H1 (cell line): ENCODE results near the gene ARHGAP22. TPM values are rescaled to one million over a fixed set of nuclear protein-coding genes. Genes with fewer than 3 reads are reported as not detected.

Experiments used
- CTCF ChIA-PET: fragments of 300-600 bp; sonication (Branson Sonifier 250); formaldehyde crosslinking; loops from one replicate; lab custom pipeline; 2021; ENCODE audit not compliant: partially characterized antibody; lab: Charles Lee
- POLR2A ChIA-PET: fragments of 300-600 bp; sonication (Branson Sonifier 250); formaldehyde crosslinking; loops from one replicate; lab custom pipeline; 2021; ENCODE audit warnings: inconsistent platforms; ENCODE audit not compliant: partially characterized antibody; lab: Charles Lee
- DNase-seq, 2 experiments: peaks; one replicate each; pipeline versions ENCODE4 v3.0.0 to v3.0.0-alpha.2; 2010 to 2022; ENCODE audit warnings: low spot score in 2 of 2, low read depth in 1 of 2, mixed read lengths in 1 of 2
- FAIRE-seq: peaks from 2 replicates; lab custom pipeline; 2011; peaks lifted over from hg19 to GRCh38; lab: Jason Lieb, UNC
- H2AFZ ChIP-seq: 2 replicates; pipeline ENCODE4 v1.8.1; 2012; ENCODE audit warnings: low read length, inconsistent platforms
- H2AK5ac ChIP-seq: 2 replicates; pipeline ENCODE4 v1.6.1; 2013; ENCODE audit warnings: low read depth, low read length
- H2BK120ac ChIP-seq: replicated peaks from 2 replicates; pipeline ENCODE3; 2013; ENCODE audit warnings: low read depth, low read length, inconsistent platforms
- H2BK12ac ChIP-seq: 2 replicates; pipeline ENCODE4 v1.6.1; 2013; ENCODE audit warnings: low read depth, low read length
- H2BK15ac ChIP-seq: 2 replicates; pipeline ENCODE4 v1.6.1; 2013; ENCODE audit warnings: low read length
- H2BK20ac ChIP-seq: 2 replicates; pipeline ENCODE4 v1.6.1; 2013; ENCODE audit warnings: low read length
- H2BK5ac ChIP-seq: 2 replicates; pipeline ENCODE4 v1.6.1; 2013; ENCODE audit warnings: low read depth, low read length
- H3K14ac ChIP-seq: 2 replicates; pipeline ENCODE4 v1.6.1; 2013; ENCODE audit warnings: inconsistent platforms; ENCODE audit not compliant: insufficient read length
- H3K18ac ChIP-seq: 2 replicates; pipeline ENCODE4 v1.6.1; 2013; ENCODE audit warnings: low read length; ENCODE audit errors: extremely low read depth
- H3K23ac ChIP-seq: 2 replicates; pipeline ENCODE4 v1.6.1; 2013; ENCODE audit warnings: inconsistent platforms; ENCODE audit not compliant: insufficient read length
- H3K23me2 ChIP-seq: 2 replicates; pipeline ENCODE4 v1.6.1; 2013; ENCODE audit warnings: low read depth, low read length
- H3K27ac ChIP-seq: 2 replicates; pipeline ENCODE4 v1.6.1; 2011; ENCODE audit warnings: low read depth, low read length, inconsistent platforms
- H3K27me3 ChIP-seq, 4 experiments: replicated peaks in 1 of 4; 1 replicate in 1 of 4; 2 replicates in 3 of 4; pipeline versions ENCODE4 v1.6.1 to v1.8.1; 2011 to 2013; ENCODE audit warnings: low read length in 3 of 4, mild to moderate bottlenecking in 3 of 4, inconsistent platforms in 2 of 4, mixed read lengths in 2 of 4, moderate library complexity in 1 of 4; ENCODE audit not compliant: control insufficient read depth in 3 of 4, insufficient read depth in 3 of 4; ENCODE audit errors: extremely low read depth in 1 of 4
- H3K36me3 ChIP-seq, 4 experiments: 2 replicates each; pipeline versions ENCODE4 v1.6.1 to v1.8.1; 2011 to 2013; ENCODE audit warnings: mild to moderate bottlenecking in 4 of 4, low read length in 3 of 4, moderate library complexity in 2 of 4, control low read depth in 1 of 4, inconsistent platforms in 1 of 4; ENCODE audit not compliant: insufficient read depth in 4 of 4, control insufficient read depth in 2 of 4
- H3K4ac ChIP-seq: replicated peaks from 2 replicates; pipeline ENCODE3; 2013; ENCODE audit warnings: low read length, low read depth, mixed read lengths, inconsistent platforms; ENCODE audit not compliant: insufficient read length
- H3K4me1 ChIP-seq, 4 experiments: replicated peaks in 1 of 4; 1 replicate in 1 of 4; 2 replicates in 3 of 4; pipeline versions ENCODE4 v1.6.1 to v1.8.1; 2011 to 2013; ENCODE audit warnings: low read length in 3 of 4, inconsistent platforms in 2 of 4, mixed read lengths in 1 of 4; ENCODE audit not compliant: insufficient read depth in 4 of 4, control insufficient read depth in 3 of 4
- H3K4me2 ChIP-seq, 2 experiments: 2 replicates each; pipeline versions ENCODE4 v1.6.1 to v1.8.1; 2011 to 2013; ENCODE audit warnings: low read depth in 2 of 2, low read length in 2 of 2, control low read depth in 1 of 2, inconsistent platforms in 1 of 2, mild to moderate bottlenecking in 1 of 2; ENCODE audit not compliant: insufficient read depth in 1 of 2
- H3K4me3 ChIP-seq, 4 experiments: fragments of 200-600, 300-600 bp in 1 of 4; sonication (generic), shearing (Covaris generic), sonication (Bioruptor Twin) in 1 of 4; 2 replicates each; pipeline versions ENCODE4 v1.5.1 to v1.8.1; 2011 to 2016; ENCODE audit warnings: low read length in 4 of 4, low read depth in 3 of 4, control low read depth in 2 of 4, inconsistent platforms in 2 of 4, mild to moderate bottlenecking in 2 of 4, mixed read lengths in 1 of 4, moderate library complexity in 1 of 4; ENCODE audit not compliant: insufficient read depth in 2 of 4; ENCODE audit errors: extremely low read depth in 1 of 4
- H3K56ac ChIP-seq: replicated peaks from 2 replicates; pipeline ENCODE3; 2013; ENCODE audit warnings: low read depth, mild to moderate bottlenecking, mixed read lengths, low read length, inconsistent platforms; ENCODE audit not compliant: insufficient read length
- H3K79me1 ChIP-seq: 2 replicates; pipeline ENCODE4 v1.6.1; 2013; ENCODE audit warnings: low read depth, low read length, control low read depth
- H3K79me2 ChIP-seq, 2 experiments: 2 replicates each; pipeline versions ENCODE4 v1.6.1 to v1.8.1; 2012 to 2013; ENCODE audit warnings: low read length in 2 of 2, mild to moderate bottlenecking in 2 of 2, inconsistent platforms in 1 of 2; ENCODE audit not compliant: insufficient read depth in 2 of 2, control insufficient read depth in 1 of 2
- H3K9ac ChIP-seq, 4 experiments: replicated peaks in 1 of 4; 1 replicate in 1 of 4; 2 replicates in 3 of 4; pipeline versions ENCODE4 v1.6.1 to v1.8.1; 2011 to 2013; ENCODE audit warnings: low read depth in 3 of 4, low read length in 3 of 4, control low read depth in 2 of 4, mild to moderate bottlenecking in 2 of 4, moderate library complexity in 2 of 4, inconsistent platforms in 1 of 4; ENCODE audit errors: extremely low read depth in 1 of 4
- H3K9me3 ChIP-seq, 2 experiments: 2 replicates each; pipeline versions ENCODE4 v1.6.1 to v1.8.1; 2012 to 2013; ENCODE audit warnings: mild to moderate bottlenecking in 2 of 2, moderate library complexity in 2 of 2, control low read depth in 1 of 2, inconsistent platforms in 1 of 2, low read depth in 1 of 2, low read length in 1 of 2, mixed read lengths in 1 of 2; ENCODE audit not compliant: insufficient read depth in 2 of 2
- H4K20me1 ChIP-seq, 2 experiments: replicated peaks in 1 of 2; 2 replicates each; pipeline versions ENCODE3 to v1.8.1; 2011 to 2013; ENCODE audit warnings: inconsistent platforms in 2 of 2, low read length in 2 of 2, mild to moderate bottlenecking in 1 of 2; ENCODE audit not compliant: insufficient read depth in 2 of 2, control insufficient read depth in 1 of 2
- H4K5ac ChIP-seq: 2 replicates; pipeline ENCODE4 v1.6.1; 2013; ENCODE audit warnings: low read length, low read depth, mixed read lengths, inconsistent platforms; ENCODE audit not compliant: insufficient read length
- H4K8ac ChIP-seq: 2 replicates; pipeline ENCODE4 v1.8.0; 2013; ENCODE audit warnings: mild to moderate bottlenecking, moderate library complexity, low read length, inconsistent platforms; ENCODE audit not compliant: insufficient read depth; ENCODE audit errors: extremely low read depth
- H4K91ac ChIP-seq: replicated peaks from 2 replicates; pipeline ENCODE3; 2013; ENCODE audit warnings: low read length, mixed read lengths, inconsistent platforms; ENCODE audit not compliant: insufficient read length
- CHD1 ChIP-seq: IDR thresholded peaks from 2 replicates; pipeline ENCODE4 v1.6.1; 2012; ENCODE audit warnings: low read depth, low read length, improper control_type of control experiment
- HDAC6 ChIP-seq: IDR thresholded peaks from one replicate; pipeline ENCODE4 v1.7.1; 2012; ENCODE audit warnings: low read depth, mild to moderate bottlenecking, inconsistent platforms, low read length, moderate library complexity
- KDM1A ChIP-seq: fragments of 200-600, 300-600 bp; sonication (generic); IDR thresholded peaks from 2 replicates; pipeline ENCODE4 v1.7.1; 2016; ENCODE audit warnings: mild to moderate bottlenecking, low read length, borderline replicate concordance
- NRF1 ChIP-seq: IDR thresholded peaks from 2 replicates; pipeline ENCODE4 v1.6.1; 2011; ENCODE audit warnings: mild to moderate bottlenecking, low read depth, low read length, improper control_type of control experiment
- POU5F1 ChIP-seq: IDR thresholded peaks from 2 replicates; pipeline ENCODE4 v1.6.1; 2011; ENCODE audit warnings: low read depth, mild to moderate bottlenecking, low read length, moderate library complexity
- TBP ChIP-seq: IDR thresholded peaks from 2 replicates; pipeline ENCODE4 v1.6.1; 2011; ENCODE audit warnings: low read depth, low read length, improper control_type of control experiment
- WGBS, 2 experiments: shearing (Covaris generic) in 1 of 2; methylation state at CpG; one replicate each; pipeline versions ENCODE4 v1.1.6 to v1.1.7; 2013 to 2015; ENCODE audit warnings: low lambda C conversion rate in 2 of 2, mixed read lengths in 2 of 2, inconsistent platforms in 1 of 2, low coverage in 1 of 2, missing lambda C conversion rate in 1 of 2; ENCODE audit not compliant: insufficient replicate concordance in 2 of 2, insufficient coverage in 1 of 2, insufficient read length in 1 of 2; ENCODE audit errors: extremely low coverage in 1 of 2, missing lambda C conversion rate in 1 of 2; 5-methylcytosine and 5-hydroxymethylcytosine counted together
- polyA plus RNA-seq, 7 experiments: library from polyadenylated mRNA; depleted of rRNA in 3 of 7; stranded (reverse) in 5 of 7; unstranded in 2 of 7; fragments of >200 nt in 5 of 7; fragments of 200-250 nt in 2 of 7; gene quantifications; 1 replicate in 5 of 7; 2 replicates in 1 of 7; 4 replicates in 1 of 7; pipeline versions ENCODE4 v1.2.1 to v1.2.3, GENCODE V29; 2011 to 2013; ENCODE audit warnings: missing spikeins in 2 of 7, mixed read lengths in 2 of 7
- total RNA-seq: library from RNA; stranded (reverse); fragmentation: NEBNext Ultra II Directional; extraction: Animal tissue kit (Norgen Biotek cat#: 25700); gene quantifications from 2 replicates; pipeline ENCODE4 v1.2.1, GENCODE V29; 2021
- TF ChIP-seq, protein P1 (sequence below), 3 experiments: IDR thresholded peaks; 1 replicate in 2 of 3; 2 replicates in 1 of 3; pipeline versions ENCODE4 v1.5.1 to v1.6.1; 2011; ENCODE audit warnings: low read length in 3 of 3, mild to moderate bottlenecking in 3 of 3, inconsistent platforms in 2 of 3, low read depth in 1 of 3, moderate library complexity in 1 of 3; ENCODE audit not compliant: insufficient read depth in 1 of 3; ENCODE audit errors: control extremely low read depth in 1 of 3

The ARHGAP22 gene
- total and polyA plus RNA-seq, 2 of the 8 experiments (the other 6 are each of a cell fraction or from before 2014, with no cell fraction given), result 3.6 to 11.2 TPM

- Histone ChIP-seq H3K23ac (no peak overlapping the region), H3K27ac (no peak overlapping the region), H3K79me2 (no peaks in the 10 kb centered on the region), H3K4ac (no peak overlapping the region), H3K9ac (no peak overlapping the region), H2BK12ac (no peak overlapping the region), H3K4me1 (no peaks in the 10 kb centered on the region; a peak in 1 of 7 replicates), H3K36me3 (no peaks in the 10 kb centered on the region), H4K20me1 (peaks cover 0 to 6% of the 10 kb centered on the region in 2 experiments), H2BK15ac (no peak overlapping the region), H2AFZ (no peak overlapping the region), H3K9me3 (no peaks in the 10 kb centered on the region), H3K23me2 (no peaks in the 10 kb centered on the region; the same call in 1 of the 2 replicates), H3K27me3 (no peaks in the 10 kb centered on the region), H4K91ac (no peak overlapping the region), H3K79me1 (peaks cover 2% of the 10 kb centered on the region; the same call in 1 of the 2 replicates), H2BK120ac (no peak overlapping the region), H2BK5ac (no peak overlapping the region), H3K56ac (no peak overlapping the region), H4K8ac (no peak overlapping the region), H3K18ac (no peak overlapping the region; the same call in 1 of the 2 replicates), H3K14ac (no peak overlapping the region), H3K4me2 (no peak overlapping the region), H3K4me3 (no peak overlapping the region), H4K5ac (no peak overlapping the region), H2AK5ac (no peak overlapping the region), H2BK20ac (no peak overlapping the region)
- POLR2A ChIA-PET, result no interaction called here
- FAIRE-seq (no peak), DNase-seq (peak in 1 of 2 experiments; percentile 16)
- 86% methylated on average over 13 of the region's 13 CpGs; no CpG with 5 or more reads in 1 of the 2 experiments for WGBS, 2 experiments
- CTCF ChIA-PET, result interaction anchor here (0.8 to 12.0 kb wide), 5 partner anchors 13 to 120 kb away, joined by 3 to 87 read pairs (median 12); no protein-coding TSS in a partner anchor
- TF ChIP-seq CHD1 (no peak), TBP (no peak), NRF1 (no peak), POU5F1 (no peak), KDM1A (no peak), HDAC6 (no peak)
- TF ChIP-seq, protein P1, sequence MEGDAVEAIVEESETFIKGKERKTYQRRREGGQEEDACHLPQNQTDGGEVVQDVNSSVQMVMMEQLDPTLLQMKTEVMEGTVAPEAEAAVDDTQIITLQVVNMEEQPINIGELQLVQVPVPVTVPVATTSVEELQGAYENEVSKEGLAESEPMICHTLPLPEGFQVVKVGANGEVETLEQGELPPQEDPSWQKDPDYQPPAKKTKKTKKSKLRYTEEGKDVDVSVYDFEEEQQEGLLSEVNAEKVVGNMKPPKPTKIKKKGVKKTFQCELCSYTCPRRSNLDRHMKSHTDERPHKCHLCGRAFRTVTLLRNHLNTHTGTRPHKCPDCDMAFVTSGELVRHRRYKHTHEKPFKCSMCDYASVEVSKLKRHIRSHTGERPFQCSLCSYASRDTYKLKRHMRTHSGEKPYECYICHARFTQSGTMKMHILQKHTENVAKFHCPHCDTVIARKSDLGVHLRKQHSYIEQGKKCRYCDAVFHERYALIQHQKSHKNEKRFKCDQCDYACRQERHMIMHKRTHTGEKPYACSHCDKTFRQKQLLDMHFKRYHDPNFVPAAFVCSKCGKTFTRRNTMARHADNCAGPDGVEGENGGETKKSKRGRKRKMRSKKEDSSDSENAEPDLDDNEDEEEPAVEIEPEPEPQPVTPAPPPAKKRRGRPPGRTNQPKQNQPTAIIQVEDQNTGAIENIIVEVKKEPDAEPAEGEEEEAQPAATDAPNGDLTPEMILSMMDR (IDR thresholded peaks at IDR 0.05; ENCODE audit: control extremely low read depth in 1 of 3, insufficient read depth in 1 of 3, low read depth in 1 of 3, low read length in 3 of 3), result no peak
These were observed 113.3 kb downstream of the ARHGAP22 start for GRCh38 chr10:48491392-48492139.
